H1 (cell line): ENCODE data around the gene CAMK1G. TPM values are rescaled to one million over a fixed set of nuclear protein-coding genes. Genes with fewer than 3 reads are reported as not detected.

Experiments
- CTCF ChIA-PET: fragments of 300-600 bp; sonication (Branson Sonifier 250); formaldehyde crosslinking; loops from one replicate; lab custom pipeline; 2021; ENCODE audit not compliant: partially characterized antibody; lab: Charles Lee
- POLR2A ChIA-PET: fragments of 300-600 bp; sonication (Branson Sonifier 250); formaldehyde crosslinking; loops from one replicate; lab custom pipeline; 2021; ENCODE audit warnings: inconsistent platforms; ENCODE audit not compliant: partially characterized antibody; lab: Charles Lee
- DNase-seq, 2 experiments: peaks; one replicate each; pipeline versions ENCODE4 v3.0.0 to v3.0.0-alpha.2; 2010 to 2022; ENCODE audit warnings: low spot score in 2 of 2, low read depth in 1 of 2, mixed read lengths in 1 of 2
- FAIRE-seq: peaks from 2 replicates; lab custom pipeline; 2011; peaks lifted over from hg19 to GRCh38; lab: Jason Lieb, UNC
- H2AFZ ChIP-seq: 2 replicates; pipeline ENCODE4 v1.8.1; 2012; ENCODE audit warnings: low read length, inconsistent platforms
- H2AK5ac ChIP-seq: 2 replicates; pipeline ENCODE4 v1.6.1; 2013; ENCODE audit warnings: low read depth, low read length
- H2BK120ac ChIP-seq: replicated peaks from 2 replicates; pipeline ENCODE3; 2013; ENCODE audit warnings: low read depth, low read length, inconsistent platforms
- H2BK12ac ChIP-seq: 2 replicates; pipeline ENCODE4 v1.6.1; 2013; ENCODE audit warnings: low read depth, low read length
- H2BK15ac ChIP-seq: 2 replicates; pipeline ENCODE4 v1.6.1; 2013; ENCODE audit warnings: low read length
- H2BK20ac ChIP-seq: 2 replicates; pipeline ENCODE4 v1.6.1; 2013; ENCODE audit warnings: low read length
- H2BK5ac ChIP-seq: 2 replicates; pipeline ENCODE4 v1.6.1; 2013; ENCODE audit warnings: low read depth, low read length
- H3K14ac ChIP-seq: 2 replicates; pipeline ENCODE4 v1.6.1; 2013; ENCODE audit warnings: inconsistent platforms; ENCODE audit not compliant: insufficient read length
- H3K18ac ChIP-seq: 2 replicates; pipeline ENCODE4 v1.6.1; 2013; ENCODE audit warnings: low read length; ENCODE audit errors: extremely low read depth
- H3K23ac ChIP-seq: 2 replicates; pipeline ENCODE4 v1.6.1; 2013; ENCODE audit warnings: inconsistent platforms; ENCODE audit not compliant: insufficient read length
- H3K23me2 ChIP-seq: 2 replicates; pipeline ENCODE4 v1.6.1; 2013; ENCODE audit warnings: low read depth, low read length
- H3K27ac ChIP-seq: 2 replicates; pipeline ENCODE4 v1.6.1; 2011; ENCODE audit warnings: low read depth, low read length, inconsistent platforms
- H3K27me3 ChIP-seq, 4 experiments: replicated peaks in 1 of 4; 1 replicate in 1 of 4; 2 replicates in 3 of 4; pipeline versions ENCODE4 v1.6.1 to v1.8.1; 2011 to 2013; ENCODE audit warnings: low read length in 3 of 4, mild to moderate bottlenecking in 3 of 4, inconsistent platforms in 2 of 4, mixed read lengths in 2 of 4, moderate library complexity in 1 of 4; ENCODE audit not compliant: control insufficient read depth in 3 of 4, insufficient read depth in 3 of 4; ENCODE audit errors: extremely low read depth in 1 of 4
- H3K36me3 ChIP-seq, 4 experiments: 2 replicates each; pipeline versions ENCODE4 v1.6.1 to v1.8.1; 2011 to 2013; ENCODE audit warnings: mild to moderate bottlenecking in 4 of 4, low read length in 3 of 4, moderate library complexity in 2 of 4, control low read depth in 1 of 4, inconsistent platforms in 1 of 4; ENCODE audit not compliant: insufficient read depth in 4 of 4, control insufficient read depth in 2 of 4
- H3K4ac ChIP-seq: replicated peaks from 2 replicates; pipeline ENCODE3; 2013; ENCODE audit warnings: low read length, low read depth, mixed read lengths, inconsistent platforms; ENCODE audit not compliant: insufficient read length
- H3K4me1 ChIP-seq, 4 experiments: replicated peaks in 1 of 4; 1 replicate in 1 of 4; 2 replicates in 3 of 4; pipeline versions ENCODE4 v1.6.1 to v1.8.1; 2011 to 2013; ENCODE audit warnings: low read length in 3 of 4, inconsistent platforms in 2 of 4, mixed read lengths in 1 of 4; ENCODE audit not compliant: insufficient read depth in 4 of 4, control insufficient read depth in 3 of 4
- H3K4me2 ChIP-seq, 2 experiments: 2 replicates each; pipeline versions ENCODE4 v1.6.1 to v1.8.1; 2011 to 2013; ENCODE audit warnings: low read depth in 2 of 2, low read length in 2 of 2, control low read depth in 1 of 2, inconsistent platforms in 1 of 2, mild to moderate bottlenecking in 1 of 2; ENCODE audit not compliant: insufficient read depth in 1 of 2
- H3K4me3 ChIP-seq, 4 experiments: fragments of 200-600, 300-600 bp in 1 of 4; sonication (generic), shearing (Covaris generic), sonication (Bioruptor Twin) in 1 of 4; 2 replicates each; pipeline versions ENCODE4 v1.5.1 to v1.8.1; 2011 to 2016; ENCODE audit warnings: low read length in 4 of 4, low read depth in 3 of 4, control low read depth in 2 of 4, inconsistent platforms in 2 of 4, mild to moderate bottlenecking in 2 of 4, mixed read lengths in 1 of 4, moderate library complexity in 1 of 4; ENCODE audit not compliant: insufficient read depth in 2 of 4; ENCODE audit errors: extremely low read depth in 1 of 4
- H3K56ac ChIP-seq: replicated peaks from 2 replicates; pipeline ENCODE3; 2013; ENCODE audit warnings: low read depth, mild to moderate bottlenecking, mixed read lengths, low read length, inconsistent platforms; ENCODE audit not compliant: insufficient read length
- H3K79me1 ChIP-seq: 2 replicates; pipeline ENCODE4 v1.6.1; 2013; ENCODE audit warnings: low read depth, low read length, control low read depth
- H3K79me2 ChIP-seq, 2 experiments: 2 replicates each; pipeline versions ENCODE4 v1.6.1 to v1.8.1; 2012 to 2013; ENCODE audit warnings: low read length in 2 of 2, mild to moderate bottlenecking in 2 of 2, inconsistent platforms in 1 of 2; ENCODE audit not compliant: insufficient read depth in 2 of 2, control insufficient read depth in 1 of 2
- H3K9ac ChIP-seq, 4 experiments: replicated peaks in 1 of 4; 1 replicate in 1 of 4; 2 replicates in 3 of 4; pipeline versions ENCODE4 v1.6.1 to v1.8.1; 2011 to 2013; ENCODE audit warnings: low read depth in 3 of 4, low read length in 3 of 4, control low read depth in 2 of 4, mild to moderate bottlenecking in 2 of 4, moderate library complexity in 2 of 4, inconsistent platforms in 1 of 4; ENCODE audit errors: extremely low read depth in 1 of 4
- H3K9me3 ChIP-seq, 2 experiments: 2 replicates each; pipeline versions ENCODE4 v1.6.1 to v1.8.1; 2012 to 2013; ENCODE audit warnings: mild to moderate bottlenecking in 2 of 2, moderate library complexity in 2 of 2, control low read depth in 1 of 2, inconsistent platforms in 1 of 2, low read depth in 1 of 2, low read length in 1 of 2, mixed read lengths in 1 of 2; ENCODE audit not compliant: insufficient read depth in 2 of 2
- H4K20me1 ChIP-seq, 2 experiments: replicated peaks in 1 of 2; 2 replicates each; pipeline versions ENCODE3 to v1.8.1; 2011 to 2013; ENCODE audit warnings: inconsistent platforms in 2 of 2, low read length in 2 of 2, mild to moderate bottlenecking in 1 of 2; ENCODE audit not compliant: insufficient read depth in 2 of 2, control insufficient read depth in 1 of 2
- H4K5ac ChIP-seq: 2 replicates; pipeline ENCODE4 v1.6.1; 2013; ENCODE audit warnings: low read length, low read depth, mixed read lengths, inconsistent platforms; ENCODE audit not compliant: insufficient read length
- H4K8ac ChIP-seq: 2 replicates; pipeline ENCODE4 v1.8.0; 2013; ENCODE audit warnings: mild to moderate bottlenecking, moderate library complexity, low read length, inconsistent platforms; ENCODE audit not compliant: insufficient read depth; ENCODE audit errors: extremely low read depth
- H4K91ac ChIP-seq: replicated peaks from 2 replicates; pipeline ENCODE3; 2013; ENCODE audit warnings: low read length, mixed read lengths, inconsistent platforms; ENCODE audit not compliant: insufficient read length
- BCL11A ChIP-seq, 2 experiments: IDR thresholded peaks; one replicate each; pipeline ENCODE4 v1.6.1; 2011; ENCODE audit warnings: low read depth in 2 of 2, low read length in 2 of 2, mild to moderate bottlenecking in 2 of 2
- RAD21 ChIP-seq, 2 experiments: IDR thresholded peaks in 1 of 2; conservative IDR thresholded peaks in 1 of 2; 2 replicates each; pipeline ENCODE4 v1.6.1; 2011; ENCODE audit warnings: low read depth in 2 of 2, low read length in 2 of 2, improper control_type of control experiment in 1 of 2, inconsistent platforms in 1 of 2, mild to moderate bottlenecking in 1 of 2, moderate library complexity in 1 of 2
- WGBS, 2 experiments: shearing (Covaris generic) in 1 of 2; methylation state at CpG; one replicate each; pipeline versions ENCODE4 v1.1.6 to v1.1.7; 2013 to 2015; ENCODE audit warnings: low lambda C conversion rate in 2 of 2, mixed read lengths in 2 of 2, inconsistent platforms in 1 of 2, low coverage in 1 of 2, missing lambda C conversion rate in 1 of 2; ENCODE audit not compliant: insufficient replicate concordance in 2 of 2, insufficient coverage in 1 of 2, insufficient read length in 1 of 2; ENCODE audit errors: extremely low coverage in 1 of 2, missing lambda C conversion rate in 1 of 2; 5-methylcytosine and 5-hydroxymethylcytosine counted together
- polyA plus RNA-seq, 7 experiments: library from polyadenylated mRNA; depleted of rRNA in 3 of 7; stranded (reverse) in 5 of 7; unstranded in 2 of 7; fragments of >200 nt in 5 of 7; fragments of 200-250 nt in 2 of 7; gene quantifications; 1 replicate in 5 of 7; 2 replicates in 1 of 7; 4 replicates in 1 of 7; pipeline versions ENCODE4 v1.2.1 to v1.2.3, GENCODE V29; 2011 to 2013; ENCODE audit warnings: missing spikeins in 2 of 7, mixed read lengths in 2 of 7
- total RNA-seq: library from RNA; stranded (reverse); fragmentation: NEBNext Ultra II Directional; extraction: Animal tissue kit (Norgen Biotek cat#: 25700); gene quantifications from 2 replicates; pipeline ENCODE4 v1.2.1, GENCODE V29; 2021
- TF ChIP-seq, protein P1 (sequence below): IDR thresholded peaks from 2 replicates; pipeline ENCODE4 v1.6.1; 2011; ENCODE audit warnings: low read length, improper control_type of control experiment

CAMK1G gene
- total and polyA plus RNA-seq, 2 of the 8 experiments (the other 6 are each of a cell fraction or from before 2014, with no cell fraction given): 1.00 to 1.0 TPM

GRCh38 chr1:209641832-209642172 lies 58.3 kb downstream of the CAMK1G start:
- H2BK120ac ChIP-seq: no peak overlapping the region
- H4K20me1 ChIP-seq: no peaks in the 10 kb centered on the region
- H3K9me3 ChIP-seq: no peaks in the 10 kb centered on the region
- H2AK5ac ChIP-seq: no peak overlapping the region
- TF ChIP-seq RAD21 (IDR thresholded peaks at IDR 0.05 in 1 of 2, conservative IDR thresholded peaks at IDR 0.05 in 1 of 2; ENCODE audit: low read depth in 2 of 2, low read length in 2 of 2): no peak
- TF ChIP-seq BCL11A (IDR thresholded peaks at IDR 0.05; ENCODE audit: low read depth in 2 of 2, low read length in 2 of 2): no peak
- TF ChIP-seq, protein P1, sequence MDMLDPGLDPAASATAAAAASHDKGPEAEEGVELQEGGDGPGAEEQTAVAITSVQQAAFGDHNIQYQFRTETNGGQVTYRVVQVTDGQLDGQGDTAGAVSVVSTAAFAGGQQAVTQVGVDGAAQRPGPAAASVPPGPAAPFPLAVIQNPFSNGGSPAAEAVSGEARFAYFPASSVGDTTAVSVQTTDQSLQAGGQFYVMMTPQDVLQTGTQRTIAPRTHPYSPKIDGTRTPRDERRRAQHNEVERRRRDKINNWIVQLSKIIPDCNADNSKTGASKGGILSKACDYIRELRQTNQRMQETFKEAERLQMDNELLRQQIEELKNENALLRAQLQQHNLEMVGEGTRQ: no peak
- H2BK20ac ChIP-seq: no peak overlapping the region
- H3K23me2 ChIP-seq: no peaks in the 10 kb centered on the region
- H3K4me3 ChIP-seq: no peak overlapping the region
- no peak overlapping the region for H2BK15ac ChIP-seq
- POLR2A ChIA-PET: interaction anchor here (1.3 to 1.6 kb wide), 2 partner anchors 32 to 88 kb away, joined by 3 read pairs; no protein-coding TSS in a partner anchor
- no peaks in the 10 kb centered on the region for H3K79me1 ChIP-seq
- peak overlapping the region; percentile 67; the same call in 1 of the 2 replicates for H2AFZ ChIP-seq
- H3K4me2 ChIP-seq: no peak overlapping the region
- H3K23ac ChIP-seq: no peak overlapping the region
- DNase-seq (no peak), FAIRE-seq (no peak)
- H3K27ac ChIP-seq: no peak overlapping the region
- WGBS, 2 experiments: 79% methylated on average over 5 of the region's 5 CpGs; no CpG with 5 or more reads in 1 of the 2 experiments
- H3K36me3 ChIP-seq: no peaks in the 10 kb centered on the region
- H3K18ac ChIP-seq: no peak overlapping the region
- H3K9ac ChIP-seq: no peak overlapping the region
- H3K79me2 ChIP-seq: no peaks in the 10 kb centered on the region
- no peak overlapping the region for H4K8ac ChIP-seq
- 0 out of 7 replicates have a peak, but pooled peaks cover 0 to 5% (median 0%) of the 10 kb centered on the region in 4 experiments for H3K4me1 ChIP-seq
- no peak overlapping the region for H3K14ac ChIP-seq
- H4K5ac ChIP-seq: no peak overlapping the region
- CTCF ChIA-PET: interaction anchor here (1.0 to 3.8 kb wide), 13 partner anchors 11 to 393 kb away, joined by 3 to 23 read pairs (median 4); partner anchors contain the start of genes G0S2 and LAMB3
- H2BK12ac ChIP-seq: no peak overlapping the region
- H3K56ac ChIP-seq: no peak overlapping the region
- no peak overlapping the region; the same call in 1 of the 2 replicates for H2BK5ac ChIP-seq
- no peak overlapping the region for H3K4ac ChIP-seq
- H4K91ac ChIP-seq: no peak overlapping the region
- no peaks in the 10 kb centered on the region for H3K27me3 ChIP-seq
